NAMALWA (cell line): ENCODE data around the gene RRP12.
"Not testable (repeated sequence)": the region's sequence is repeated elsewhere in the genome, so short reads cannot be mapped to it uniquely, and the experiment has no call there.

Experiments used
- DNase-seq: peaks from one replicate; pipeline ENCODE4 v3.0.0-alpha.2; 2015; ENCODE audit warnings: low spot score

The RRP12 gene, protein sequence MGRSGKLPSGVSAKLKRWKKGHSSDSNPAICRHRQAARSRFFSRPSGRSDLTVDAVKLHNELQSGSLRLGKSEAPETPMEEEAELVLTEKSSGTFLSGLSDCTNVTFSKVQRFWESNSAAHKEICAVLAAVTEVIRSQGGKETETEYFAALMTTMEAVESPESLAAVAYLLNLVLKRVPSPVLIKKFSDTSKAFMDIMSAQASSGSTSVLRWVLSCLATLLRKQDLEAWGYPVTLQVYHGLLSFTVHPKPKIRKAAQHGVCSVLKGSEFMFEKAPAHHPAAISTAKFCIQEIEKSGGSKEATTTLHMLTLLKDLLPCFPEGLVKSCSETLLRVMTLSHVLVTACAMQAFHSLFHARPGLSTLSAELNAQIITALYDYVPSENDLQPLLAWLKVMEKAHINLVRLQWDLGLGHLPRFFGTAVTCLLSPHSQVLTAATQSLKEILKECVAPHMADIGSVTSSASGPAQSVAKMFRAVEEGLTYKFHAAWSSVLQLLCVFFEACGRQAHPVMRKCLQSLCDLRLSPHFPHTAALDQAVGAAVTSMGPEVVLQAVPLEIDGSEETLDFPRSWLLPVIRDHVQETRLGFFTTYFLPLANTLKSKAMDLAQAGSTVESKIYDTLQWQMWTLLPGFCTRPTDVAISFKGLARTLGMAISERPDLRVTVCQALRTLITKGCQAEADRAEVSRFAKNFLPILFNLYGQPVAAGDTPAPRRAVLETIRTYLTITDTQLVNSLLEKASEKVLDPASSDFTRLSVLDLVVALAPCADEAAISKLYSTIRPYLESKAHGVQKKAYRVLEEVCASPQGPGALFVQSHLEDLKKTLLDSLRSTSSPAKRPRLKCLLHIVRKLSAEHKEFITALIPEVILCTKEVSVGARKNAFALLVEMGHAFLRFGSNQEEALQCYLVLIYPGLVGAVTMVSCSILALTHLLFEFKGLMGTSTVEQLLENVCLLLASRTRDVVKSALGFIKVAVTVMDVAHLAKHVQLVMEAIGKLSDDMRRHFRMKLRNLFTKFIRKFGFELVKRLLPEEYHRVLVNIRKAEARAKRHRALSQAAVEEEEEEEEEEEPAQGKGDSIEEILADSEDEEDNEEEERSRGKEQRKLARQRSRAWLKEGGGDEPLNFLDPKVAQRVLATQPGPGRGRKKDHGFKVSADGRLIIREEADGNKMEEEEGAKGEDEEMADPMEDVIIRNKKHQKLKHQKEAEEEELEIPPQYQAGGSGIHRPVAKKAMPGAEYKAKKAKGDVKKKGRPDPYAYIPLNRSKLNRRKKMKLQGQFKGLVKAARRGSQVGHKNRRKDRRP (N-terminal part only)

DNA sequence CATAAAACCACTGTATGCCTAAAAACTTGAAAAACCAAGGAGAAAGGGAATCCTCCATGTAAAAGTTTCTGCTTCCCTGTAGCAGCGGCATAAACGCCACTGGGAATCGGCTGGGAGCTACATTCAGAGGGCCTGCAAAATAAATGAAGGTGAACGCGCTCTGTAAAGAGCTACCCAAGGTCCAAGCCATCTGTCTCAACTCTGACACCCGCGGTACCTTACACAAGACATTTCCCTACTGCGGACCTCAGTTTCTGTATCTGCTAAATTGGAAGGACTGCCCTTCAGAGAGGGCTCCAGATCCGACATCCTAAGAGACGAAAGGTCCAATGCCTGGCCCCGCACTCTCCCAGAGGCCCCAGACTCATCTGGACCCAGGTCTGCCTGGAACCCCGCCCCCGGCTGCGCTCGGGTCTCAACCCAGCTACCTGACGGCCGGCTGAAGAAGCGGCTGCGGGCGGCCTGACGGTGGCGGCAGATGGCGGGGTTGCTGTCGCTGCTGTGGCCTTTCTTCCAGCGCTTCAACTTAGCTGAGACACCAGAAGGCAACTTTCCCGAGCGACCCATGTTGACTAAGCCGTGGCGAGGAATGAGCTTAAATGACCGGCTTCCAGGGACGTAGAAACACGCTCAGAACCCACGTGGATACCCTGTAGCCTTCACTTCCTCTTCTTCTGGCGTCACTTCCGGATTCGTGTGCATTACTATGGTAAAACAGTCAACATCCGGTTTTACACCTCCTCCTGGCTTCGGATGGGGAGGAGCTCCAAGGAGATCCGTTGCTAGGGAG is at the start of gene RRP12:
TSS of gene RRP12 (minus strand) at position 676 of the 790 bp plus-strand sequence. CDS start at position 567, 109 bp downstream.
- peak; percentile 100 for DNase-seq

DNA sequence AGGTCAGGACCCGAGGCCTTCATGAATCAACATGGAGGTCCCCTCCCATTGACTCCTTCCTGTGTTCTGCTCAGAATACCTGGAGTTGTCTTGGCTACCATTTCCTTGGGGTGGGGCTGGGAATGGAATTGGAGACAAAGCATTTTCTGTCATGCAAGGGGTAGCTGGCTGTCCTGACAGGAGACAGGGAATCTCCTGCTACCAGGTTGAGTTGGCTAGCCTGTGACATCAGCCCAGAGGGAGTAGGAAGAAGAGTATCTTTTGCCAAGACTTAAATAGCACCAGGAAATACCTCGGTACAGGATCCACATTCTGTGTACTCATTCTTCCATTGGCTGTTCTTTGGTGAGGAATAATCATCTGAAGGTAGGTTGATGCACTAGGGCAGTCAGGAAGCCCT is 49.7 kb upstream of the RRP12 start:
- DNase-seq, result no peak

DNA sequence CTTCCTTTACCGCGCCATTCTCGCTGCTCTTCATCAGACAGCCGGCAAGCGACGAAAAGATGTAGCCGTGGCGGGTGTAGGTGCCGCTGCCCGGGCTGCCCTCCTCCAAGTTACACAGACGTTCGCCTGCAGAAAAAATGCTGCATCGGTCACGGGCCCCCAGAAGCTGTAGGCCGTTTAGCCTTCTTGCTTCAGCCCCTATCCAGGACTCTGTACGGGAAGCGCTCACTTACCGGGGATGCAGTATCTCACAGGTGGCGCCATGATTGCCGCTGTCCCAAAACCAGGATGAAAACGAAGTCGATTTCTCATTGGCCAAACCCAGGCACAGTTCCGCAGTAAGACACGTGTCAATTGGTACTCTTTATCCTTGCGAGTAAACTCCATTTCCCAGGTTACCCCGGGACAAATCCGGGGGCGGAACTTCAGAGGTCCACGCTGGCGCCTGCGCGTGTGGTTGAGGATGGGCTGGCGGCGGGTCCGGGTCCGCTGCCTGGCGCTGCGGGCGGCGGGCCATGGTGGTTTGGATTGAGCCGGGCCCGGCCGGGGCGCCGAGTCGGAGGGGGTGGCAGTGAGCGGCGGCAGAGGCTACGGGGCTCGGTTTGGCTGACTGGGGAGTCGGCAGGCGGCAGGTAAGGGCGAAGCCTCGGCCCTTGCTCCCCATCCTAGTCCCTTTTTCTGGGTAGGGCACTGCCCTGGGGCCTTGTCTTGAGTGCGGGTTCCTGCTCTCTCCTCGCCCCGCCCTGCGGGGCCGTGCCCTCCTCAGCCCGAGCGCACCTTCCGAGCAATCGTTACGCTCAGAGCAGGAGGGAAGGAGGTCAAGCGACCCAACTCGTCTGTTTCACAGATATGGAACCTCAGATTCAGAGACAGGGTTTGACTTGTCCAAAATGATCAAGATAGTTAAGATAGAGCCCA is 44.8 kb upstream of the RRP12 start, which contains the start of the genes EXOSC1 and ZDHHC16:
TSS of gene EXOSC1 (minus strand) at position 285 of the 918 bp plus-strand sequence. CDS start at position 264, 21 bp downstream.
TSS of gene ZDHHC16 (plus strand) at position 454 of the 918 bp plus-strand sequence. CDS start 5,501 bp downstream, outside the sequence.
- DNase-seq, result peak; percentile 98

DNA sequence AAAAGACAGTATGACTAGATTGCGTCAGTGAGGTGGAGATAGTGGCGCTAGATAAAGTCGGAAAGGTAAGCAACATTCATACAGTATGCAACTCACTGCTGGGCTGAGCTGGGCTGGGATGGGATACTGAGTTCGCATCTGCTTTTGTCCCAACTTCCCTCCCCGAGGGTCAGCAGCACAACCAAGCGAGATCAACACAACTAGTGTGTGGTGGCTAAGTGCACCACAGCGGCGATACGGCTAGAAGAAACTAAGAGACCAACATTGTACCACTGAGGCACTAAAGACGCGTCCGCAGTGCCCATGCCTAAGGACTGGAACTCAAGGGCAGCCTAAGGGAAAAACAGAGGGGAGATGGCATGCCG is 44.2 kb upstream of the RRP12 start:
- DNase-seq, result no peak

DNA sequence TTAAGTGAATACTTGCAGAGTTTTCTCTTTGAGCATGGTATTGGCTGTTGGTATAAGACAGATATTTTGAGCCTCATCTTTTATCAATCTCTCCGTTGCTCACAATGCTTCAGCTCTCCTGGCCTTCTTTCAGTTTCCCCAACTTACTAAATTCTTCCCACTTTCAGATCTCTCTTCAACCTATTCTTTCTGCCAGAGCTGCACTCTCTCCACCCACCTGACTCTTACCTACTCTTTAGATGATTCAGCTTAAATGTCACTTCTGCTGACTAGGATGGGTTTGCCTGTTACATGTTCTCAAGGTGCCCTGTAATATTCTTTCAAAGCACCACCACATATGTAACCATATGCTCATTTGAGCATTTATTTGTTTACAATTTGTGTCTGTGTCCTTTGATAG is 43.1 kb upstream of the RRP12 start:
- DNase-seq, result no peak

DNA sequence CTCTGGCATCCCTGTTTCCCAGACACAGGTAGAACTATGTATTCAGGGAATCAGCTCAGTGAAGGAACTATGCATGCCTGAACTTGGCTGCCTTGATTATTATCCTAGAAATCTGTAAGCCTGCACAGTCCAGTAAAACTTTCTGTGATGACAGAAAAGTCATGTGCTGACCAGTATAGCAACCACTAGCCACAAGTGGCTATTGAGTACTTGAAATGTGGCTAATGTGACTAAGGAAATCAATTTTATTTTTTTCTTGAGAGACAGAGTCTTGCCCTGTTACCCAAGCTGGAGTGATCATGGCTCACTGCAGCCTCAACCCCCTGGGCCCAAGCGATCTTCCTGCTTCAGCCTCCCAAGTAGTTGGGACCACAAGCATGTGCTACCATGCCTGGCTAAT is 41.1 kb upstream of the RRP12 start:
- DNase-seq, result no peak

DNA sequence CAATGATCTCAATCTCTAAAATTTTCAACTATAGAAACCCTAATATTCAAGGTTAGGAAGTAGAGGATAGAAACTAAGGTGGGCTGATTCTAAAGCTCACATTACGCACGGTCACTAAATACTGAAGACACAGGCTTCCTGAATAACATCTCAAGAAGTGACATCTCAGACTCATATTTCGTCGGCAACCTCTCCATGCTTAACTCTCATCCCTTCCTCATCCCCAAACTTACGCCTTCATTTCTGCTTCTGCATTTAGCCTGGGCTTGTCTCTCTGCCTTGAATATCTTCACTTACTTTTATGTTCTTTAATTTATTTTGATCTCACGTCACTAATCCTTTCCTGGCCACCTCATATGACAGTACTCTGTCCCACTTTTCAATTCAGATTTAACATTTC is 34.1 kb upstream of the RRP12 start:
- DNase-seq, result no peak

DNA sequence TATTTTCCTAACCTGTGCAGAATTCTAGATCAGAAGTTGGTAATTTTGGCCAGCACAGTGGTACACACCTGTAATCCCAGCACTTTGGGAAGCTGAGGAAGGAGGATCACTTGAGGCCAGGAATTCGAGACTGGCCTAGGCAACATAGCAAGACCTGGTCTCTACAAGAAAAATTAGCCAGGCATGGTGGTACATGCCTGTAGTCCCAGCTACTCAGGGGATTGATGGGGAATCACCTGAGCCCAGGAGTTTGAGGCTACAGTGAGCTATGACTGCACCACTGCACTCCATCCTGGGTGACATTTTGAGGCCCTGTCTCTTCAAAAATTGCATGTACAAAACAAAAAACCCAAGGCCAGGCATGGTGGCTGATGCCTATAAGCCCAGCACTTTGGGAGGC is 33.4 kb upstream of the RRP12 start:
- no peak for DNase-seq

DNA sequence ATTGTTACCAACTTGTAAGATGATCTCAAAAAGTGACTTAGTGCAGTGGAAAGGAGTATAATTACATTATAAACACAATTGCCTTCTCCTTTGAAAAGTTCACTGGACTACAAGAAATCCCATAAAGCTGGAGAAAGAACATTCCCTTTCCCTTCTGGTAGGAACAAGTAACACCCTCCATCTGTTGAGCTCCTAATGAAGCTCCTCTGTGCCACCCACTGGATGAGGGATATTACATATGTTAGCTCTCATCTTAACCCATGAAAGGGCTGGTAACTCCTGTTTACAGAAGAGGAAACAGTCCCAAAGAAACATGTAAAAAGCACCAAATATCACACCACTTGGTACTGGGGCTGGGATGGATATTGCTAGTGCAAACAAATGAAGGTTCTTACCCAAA is 32.9 kb upstream of the RRP12 start:
- DNase-seq, result no peak

DNA sequence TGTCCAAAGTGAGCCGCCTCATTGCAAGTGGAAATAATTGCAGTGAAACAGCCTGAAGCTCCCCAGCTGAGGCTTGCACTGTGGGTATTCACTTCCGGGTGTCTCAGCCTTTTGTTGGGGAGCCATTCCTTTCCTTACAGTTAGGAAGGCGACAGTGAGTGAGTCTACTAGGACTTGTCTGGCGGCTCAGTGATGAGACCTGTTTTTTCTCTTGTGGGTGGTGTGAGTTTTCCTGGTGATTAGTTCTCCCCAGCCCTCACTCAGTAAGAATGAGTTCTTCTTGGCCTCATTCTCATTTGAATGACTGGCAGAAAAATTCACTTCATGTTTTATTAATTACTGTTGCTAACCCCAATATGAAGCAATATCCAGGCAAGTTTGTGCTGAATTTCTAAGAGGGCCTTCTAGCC is 27.4 kb upstream of the RRP12 start:
- peak; percentile 16 for DNase-seq

DNA sequence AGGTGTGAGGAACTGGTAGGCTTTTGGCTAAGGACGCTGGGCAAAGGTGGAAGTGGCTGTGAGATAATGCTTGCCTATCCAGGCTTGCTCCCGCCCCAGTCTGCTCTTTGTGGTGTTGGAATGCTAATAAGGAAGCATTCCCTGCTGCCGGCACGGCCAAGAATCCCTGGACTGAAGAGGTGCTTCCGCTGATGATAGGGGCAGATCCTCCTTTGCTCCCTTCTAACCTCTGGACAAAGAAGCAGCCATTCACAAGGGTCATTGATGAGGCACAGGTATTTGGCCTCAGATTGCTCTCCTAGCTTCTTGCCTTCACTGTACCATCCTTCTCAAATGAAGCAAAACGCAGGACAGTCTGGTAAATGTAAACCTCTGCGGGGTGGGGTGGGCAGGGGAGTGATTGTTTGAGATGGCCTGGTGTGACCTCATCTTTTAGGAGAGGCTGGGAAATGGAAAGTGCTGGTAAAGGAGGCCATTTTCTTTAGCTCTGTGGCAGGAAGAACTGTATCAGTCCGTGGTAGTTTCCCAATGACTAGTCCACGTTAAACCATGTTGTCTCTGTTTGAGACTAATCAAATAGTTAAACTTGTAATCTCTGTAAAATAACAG is 26.5 kb upstream of the RRP12 start:
- DNase-seq, result no peak

DNA sequence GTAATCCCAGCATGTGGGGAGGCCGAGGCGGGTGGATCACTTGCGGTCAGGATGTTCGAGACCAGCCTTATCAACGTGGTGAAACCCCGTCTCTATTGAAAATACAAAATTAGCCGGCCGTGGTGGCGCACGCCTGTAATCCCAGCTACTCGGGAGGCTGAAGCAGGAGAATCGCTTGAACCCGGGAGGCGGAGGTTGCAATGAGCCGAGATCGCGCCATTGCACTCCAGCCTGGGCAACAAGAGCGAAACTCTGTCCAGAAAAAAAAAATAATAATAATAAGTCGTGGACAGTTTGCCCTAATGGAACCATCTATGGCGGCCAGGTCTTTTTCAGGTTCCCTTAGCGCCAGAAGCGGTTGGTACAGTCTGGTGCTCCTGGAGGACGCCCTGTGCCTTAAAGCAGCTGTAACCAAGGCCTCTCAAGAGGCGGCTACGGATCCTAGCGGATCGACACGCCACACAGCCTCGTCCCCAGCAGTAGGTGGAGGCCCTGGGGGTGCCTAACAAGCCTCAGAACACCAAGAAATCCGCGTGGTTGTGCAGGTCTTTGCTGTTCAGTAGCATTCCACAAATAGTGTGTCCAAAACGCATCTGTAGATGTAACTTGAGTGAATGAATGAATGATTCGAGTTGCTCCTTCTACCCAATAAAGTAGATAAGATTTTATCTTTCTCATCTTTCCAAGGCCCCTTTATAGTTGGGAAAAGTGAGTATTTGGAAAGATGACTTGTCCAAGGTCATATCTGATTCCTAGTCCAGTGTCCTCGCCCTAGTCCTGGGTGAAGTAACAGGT is 25.8 kb upstream of the RRP12 start:
- DNase-seq, result peak; percentile 34

DNA sequence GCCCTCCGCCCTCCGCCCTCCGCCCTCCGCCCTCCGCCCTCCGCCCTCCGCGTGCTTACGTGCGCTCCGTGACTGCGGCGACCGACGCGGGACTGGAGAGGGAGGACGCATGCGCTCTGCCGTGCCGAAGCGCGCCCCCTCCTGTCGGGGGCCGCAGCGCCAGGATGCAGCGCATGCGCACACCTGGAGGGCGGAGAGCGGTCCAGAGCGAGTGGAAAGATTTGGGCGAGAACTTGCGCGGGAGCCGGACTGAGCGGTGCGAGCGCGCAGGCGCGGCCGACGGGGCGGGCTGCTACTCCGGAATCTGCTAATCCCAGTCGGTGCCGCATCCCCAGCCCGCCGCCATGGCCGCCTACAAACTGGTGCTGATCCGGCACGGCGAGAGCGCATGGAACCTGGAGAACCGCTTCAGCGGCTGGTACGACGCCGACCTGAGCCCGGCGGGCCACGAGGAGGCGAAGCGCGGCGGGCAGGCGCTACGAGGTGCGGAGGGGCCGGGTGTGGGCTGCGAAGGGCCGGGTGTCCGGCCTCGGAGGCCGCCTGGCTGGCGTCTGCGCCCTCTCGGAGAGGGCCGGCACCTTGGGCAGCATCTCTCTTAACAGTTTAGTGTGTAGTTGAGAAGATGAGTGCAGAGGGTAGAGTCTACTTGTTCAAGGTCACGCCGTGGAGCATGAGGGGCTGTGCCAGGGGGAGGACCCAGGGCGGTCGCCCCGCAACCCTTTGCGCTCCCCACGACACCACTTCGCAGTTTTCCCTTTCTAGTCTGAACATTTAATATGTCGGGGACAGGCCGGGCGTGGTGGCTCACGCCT is 25.0 kb upstream of the RRP12 start, which contains the start of gene PGAM1:
TSS of gene PGAM1 (plus strand) at position 228 of the 812 bp plus-strand sequence. CDS start at position 345, 117 bp downstream.
- peak; percentile 96 for DNase-seq

DNA sequence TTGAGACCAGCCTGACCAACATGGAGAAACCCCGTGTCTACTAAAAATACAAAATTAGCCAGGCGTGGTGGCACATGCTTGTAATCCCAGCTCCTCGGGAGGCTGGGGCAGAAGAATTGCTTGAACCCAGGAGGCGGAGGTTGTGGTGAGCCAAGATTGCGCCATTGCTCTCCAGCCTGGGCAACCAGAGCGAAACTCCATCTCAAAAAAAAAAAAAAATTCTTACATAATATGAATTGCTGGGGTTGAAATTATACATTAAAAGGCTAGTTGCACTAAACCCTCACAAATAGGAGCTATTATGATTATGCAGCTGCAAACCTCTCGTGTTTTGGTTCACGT is 22.6 kb upstream of the RRP12 start:
- not testable (repeated sequence) for DNase-seq

DNA sequence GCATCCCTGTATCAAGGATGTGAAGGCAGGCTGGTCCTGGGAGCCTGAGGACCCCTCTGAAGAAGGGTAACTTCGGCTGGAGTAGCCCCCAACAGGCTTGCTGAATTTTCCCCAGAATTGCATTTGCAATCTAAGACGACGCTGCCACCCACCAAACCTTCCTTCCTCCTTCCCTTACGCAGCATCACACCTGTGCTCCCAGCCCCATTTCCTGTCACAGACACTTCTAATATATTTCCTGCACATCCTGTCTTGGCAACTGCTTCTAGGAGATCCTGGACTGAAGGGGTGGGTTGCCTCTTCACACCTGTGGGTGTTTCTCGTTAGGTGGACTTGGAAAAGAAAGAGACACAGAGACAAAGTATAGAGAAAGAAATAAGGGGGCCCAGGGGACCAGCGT is 15.4 kb upstream of the RRP12 start:
- DNase-seq, result no peak

DNA sequence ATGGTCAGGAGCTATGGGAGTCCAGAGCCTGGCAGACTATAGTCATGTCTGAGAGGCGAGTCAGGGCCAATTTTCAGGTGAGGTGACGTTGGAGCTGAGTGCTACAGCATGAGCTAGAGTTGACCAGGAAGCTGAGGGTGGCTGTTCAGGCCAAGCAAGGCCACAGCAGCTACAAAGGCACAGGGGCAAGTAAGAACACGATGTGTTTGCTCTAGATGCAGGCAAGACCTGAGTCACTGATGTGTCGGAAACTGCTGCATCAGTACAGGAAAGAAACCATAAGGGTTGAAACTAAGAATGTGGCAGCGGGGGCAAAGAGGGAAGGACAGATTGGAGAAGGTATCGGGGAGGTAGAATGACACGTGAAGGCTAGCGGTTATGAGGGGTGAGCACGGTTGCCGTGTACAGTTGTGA is 11.8 kb upstream of the RRP12 start:
- no peak for DNase-seq

DNA sequence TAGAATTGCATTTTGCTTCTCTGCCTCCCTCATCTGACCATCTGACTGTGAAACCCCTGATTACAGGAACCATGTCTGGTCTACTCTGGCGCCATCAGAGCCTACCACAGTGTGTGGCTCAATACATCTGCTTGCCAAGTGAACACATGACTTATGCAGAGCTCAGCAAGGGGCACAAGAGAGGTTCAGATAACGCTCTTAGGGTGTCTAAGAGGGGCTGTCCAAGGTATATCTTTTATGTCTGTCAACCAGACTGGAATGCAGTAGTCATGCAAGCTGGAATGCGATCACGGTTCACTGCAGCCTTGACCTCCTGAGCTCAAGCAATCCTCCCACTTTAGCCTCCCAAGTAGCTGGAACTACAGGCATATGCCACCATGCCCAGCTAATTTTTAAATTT is 10.3 kb upstream of the RRP12 start:
- no peak for DNase-seq

DNA sequence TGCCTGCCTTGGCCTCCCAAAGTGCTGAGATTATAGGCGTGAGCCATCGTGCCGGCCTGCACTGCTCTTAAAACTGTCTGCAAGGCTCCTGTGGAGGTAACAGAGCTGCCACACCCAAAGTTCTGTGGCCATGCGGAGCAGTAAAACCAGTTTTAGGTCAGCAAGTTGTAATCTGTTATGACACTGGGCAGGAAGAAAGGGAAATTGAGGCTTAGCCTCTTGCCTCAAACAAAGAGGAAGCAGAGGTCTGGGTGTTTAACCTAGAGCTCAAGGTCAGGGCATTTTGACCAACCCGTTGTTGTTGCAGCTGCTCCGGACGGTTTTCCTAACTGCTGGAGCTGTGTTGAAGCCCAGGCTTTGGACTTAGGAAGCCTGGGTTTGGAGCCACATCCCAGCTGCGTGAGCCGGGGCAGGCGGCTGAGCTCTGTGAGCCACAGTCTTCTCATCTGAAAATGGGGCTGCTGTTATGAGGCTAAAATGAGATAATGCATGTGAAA is 7.4 kb upstream of the RRP12 start:
- DNase-seq, result no peak
